Mucosa of descending colon (tissue), 3 donors: ENCODE data around the gene TOP2A. TPM values are rescaled to one million over a fixed set of nuclear protein-coding genes. Genes with fewer than 3 reads are reported as not detected.
"Not testable (repeated sequence)": the region's sequence is repeated elsewhere in the genome, so short reads cannot be mapped to it uniquely, and the experiment has no call there.

Experiments
- ATAC-seq: fragments of 200-7000 bp; cut with Tn5 transposase; one replicate; pipeline ENCODE4 v1.9.1; 2020; ENCODE audit warnings: mild to moderate bottlenecking, moderate library complexity
- DNase-seq, 3 donors: peaks; one replicate each; pipeline ENCODE4 v3.0.0-alpha.2; 2020
- H3K36me3 ChIP-seq: fragments of 200-600 bp; one replicate; pipeline ENCODE4 v1.8.0; 2021; ENCODE audit warnings: low read depth, mild to moderate bottlenecking
- H3K4me1 ChIP-seq: fragments of 200-600 bp; one replicate; pipeline ENCODE4 v1.8.0; 2021; ENCODE audit warnings: low read depth, mild to moderate bottlenecking
- H3K4me3 ChIP-seq: fragments of 200-600 bp; one replicate; pipeline ENCODE4 v1.8.0; 2021; ENCODE audit warnings: mild to moderate bottlenecking
- H3K9me3 ChIP-seq: fragments of 200-600 bp; one replicate; pipeline ENCODE4 v1.8.0; 2021; ENCODE audit warnings: mild to moderate bottlenecking
- intact Hi-C, 2 donors: fragments of 100-400 bp; cut with DNase I in 1 of 2; cut with micrococcal nuclease in 1 of 2; formaldehyde crosslinking; loops; one replicate each; pipeline versions ENCODE4 v1.11.0 to v1.11.1; 2022; cut with DNase I, micrococcal nuclease
- total RNA-seq, 3 donors: library from RNA; stranded (reverse); fragmentation: NEBNext Ultra II Directional in 2 of 3; extraction: Animal tissue kit (Norgen Biotek cat#: 25700) in 2 of 3; gene quantifications; one replicate each; pipeline versions ENCODE4 v1.2.1 to v1.2.4, GENCODE V29; 2021 to 2023
- TF ChIP-seq, protein P1 (sequence below): fragments of 200-600 bp; IDR thresholded peaks from one replicate; pipeline ENCODE4 v1.8.0; 2022; ENCODE audit warnings: antibody characterized with exemption, mild to moderate bottlenecking
- donor health status: DM: no; HTN: no; CAD: no; lungs with moderate emphysema.
- donor health status: DM: no; HTN: no; CAD: no.
- donor health status: DM: no; HTN: yes; CAD: no.

The TOP2A gene
- total RNA-seq, 3 donors from 2014 or later, result 6.9 to 50.1 (median 11.4) TPM

- H3K36me3 ChIP-seq, result no peaks in the 10 kb centered on the region
- peaks cover 4% of the 10 kb centered on the region for H3K4me1 ChIP-seq
- intact Hi-C loops, result loop anchor here (10.0 kb wide), 2 partner anchors 58 to 108 kb away; partner anchors contain the start of gene RARA (in 1 of the 2)
- no peak overlapping the region for H3K4me3 ChIP-seq
- ATAC-seq (no peak), DNase-seq (no peak)
- H3K9me3 ChIP-seq, result no peaks in the 10 kb centered on the region
- TF ChIP-seq, protein P1, sequence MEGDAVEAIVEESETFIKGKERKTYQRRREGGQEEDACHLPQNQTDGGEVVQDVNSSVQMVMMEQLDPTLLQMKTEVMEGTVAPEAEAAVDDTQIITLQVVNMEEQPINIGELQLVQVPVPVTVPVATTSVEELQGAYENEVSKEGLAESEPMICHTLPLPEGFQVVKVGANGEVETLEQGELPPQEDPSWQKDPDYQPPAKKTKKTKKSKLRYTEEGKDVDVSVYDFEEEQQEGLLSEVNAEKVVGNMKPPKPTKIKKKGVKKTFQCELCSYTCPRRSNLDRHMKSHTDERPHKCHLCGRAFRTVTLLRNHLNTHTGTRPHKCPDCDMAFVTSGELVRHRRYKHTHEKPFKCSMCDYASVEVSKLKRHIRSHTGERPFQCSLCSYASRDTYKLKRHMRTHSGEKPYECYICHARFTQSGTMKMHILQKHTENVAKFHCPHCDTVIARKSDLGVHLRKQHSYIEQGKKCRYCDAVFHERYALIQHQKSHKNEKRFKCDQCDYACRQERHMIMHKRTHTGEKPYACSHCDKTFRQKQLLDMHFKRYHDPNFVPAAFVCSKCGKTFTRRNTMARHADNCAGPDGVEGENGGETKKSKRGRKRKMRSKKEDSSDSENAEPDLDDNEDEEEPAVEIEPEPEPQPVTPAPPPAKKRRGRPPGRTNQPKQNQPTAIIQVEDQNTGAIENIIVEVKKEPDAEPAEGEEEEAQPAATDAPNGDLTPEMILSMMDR, result no peak
Measured at GRCh38 chr17:40412880-40413279, 4.8 kb downstream of the TOP2A start.

DNA sequence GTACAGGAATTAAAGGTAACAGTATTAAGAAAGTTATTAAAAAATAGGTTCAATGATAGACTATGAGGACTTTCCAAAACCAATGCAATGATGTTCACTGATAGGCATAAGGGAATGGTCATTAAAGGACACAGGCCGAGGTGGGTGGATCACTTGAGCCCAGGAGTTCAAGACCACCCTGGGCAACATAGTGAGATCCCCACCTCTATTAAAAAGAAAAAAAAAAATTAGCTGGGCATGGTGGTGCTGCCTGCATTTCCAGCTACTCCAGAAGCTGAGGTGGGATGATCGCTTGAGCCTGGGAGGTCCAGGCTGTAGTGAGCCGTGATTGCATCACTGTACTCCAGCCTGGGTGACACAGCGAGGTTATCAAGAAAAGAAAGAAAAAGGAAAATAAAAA lies 5.9 kb downstream of the TOP2A start:
- no peaks in the 10 kb centered on the region for H3K9me3 ChIP-seq
- DNase-seq, result no peak
- intact Hi-C loops, result loop anchor here (10.0 kb wide), 2 partner anchors 57 to 107 kb away; partner anchors contain the start of gene RARA (in 1 of the 2)
- TF ChIP-seq, protein P1, result no peak
- peaks cover under 1% of the 10 kb centered on the region for H3K4me1 ChIP-seq
- no peaks in the 10 kb centered on the region for H3K36me3 ChIP-seq
- ATAC-seq, result no peak
- H3K4me3 ChIP-seq, result no peak overlapping the region

GRCh38 chr17:40410082-40410481 lies 7.6 kb downstream of the TOP2A start:
- TF ChIP-seq, protein P1, result no peak
- Histone ChIP-seq H3K4me1 (no peaks in the 10 kb centered on the region), H3K36me3 (no peaks in the 10 kb centered on the region), H3K9me3 (no peaks in the 10 kb centered on the region), H3K4me3 (no peak overlapping the region)
- no peak for ATAC-seq
- no peak for DNase-seq
- intact Hi-C loops, result loop anchor here (10.0 kb wide), 2 partner anchors 55 to 105 kb away; partner anchors contain the start of gene RARA (in 1 of the 2)

- H3K9me3 ChIP-seq, H3K4me1 ChIP-seq, H3K36me3 ChIP-seq, intact Hi-C loops, ATAC-seq, DNase-seq, H3K4me3 ChIP-seq: not testable (repeated sequence)
Measured at GRCh38 chr17:40409540-40409939, 8.2 kb downstream of the TOP2A start.

DNA sequence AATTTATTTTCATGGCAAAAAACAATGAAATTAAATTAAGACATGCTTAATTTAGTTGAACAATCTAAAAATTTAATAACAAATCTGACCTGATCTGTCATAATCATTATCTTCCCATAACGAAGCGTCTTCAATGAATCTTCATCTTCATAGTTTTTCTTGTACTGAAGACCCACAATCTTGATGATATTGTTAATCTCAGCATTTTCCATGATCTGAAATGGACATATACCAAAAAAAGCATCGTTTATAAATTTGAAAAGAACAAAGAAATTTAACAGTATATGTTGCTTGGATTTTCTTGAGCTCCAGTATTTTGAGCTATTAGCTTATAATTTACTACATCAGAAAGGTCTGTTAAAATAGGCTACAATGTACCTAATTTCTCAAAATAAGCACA lies 10.2 kb downstream of the TOP2A start:
- DNase-seq (no peak), ATAC-seq (no peak)
- no peaks in the 10 kb centered on the region for H3K4me1 ChIP-seq
- H3K4me3 ChIP-seq, result no peak overlapping the region
- intact Hi-C loops, result no loop called here
- no peaks in the 10 kb centered on the region for H3K9me3 ChIP-seq
- TF ChIP-seq, protein P1, result no peak
- H3K36me3 ChIP-seq, result no peaks in the 10 kb centered on the region

DNA sequence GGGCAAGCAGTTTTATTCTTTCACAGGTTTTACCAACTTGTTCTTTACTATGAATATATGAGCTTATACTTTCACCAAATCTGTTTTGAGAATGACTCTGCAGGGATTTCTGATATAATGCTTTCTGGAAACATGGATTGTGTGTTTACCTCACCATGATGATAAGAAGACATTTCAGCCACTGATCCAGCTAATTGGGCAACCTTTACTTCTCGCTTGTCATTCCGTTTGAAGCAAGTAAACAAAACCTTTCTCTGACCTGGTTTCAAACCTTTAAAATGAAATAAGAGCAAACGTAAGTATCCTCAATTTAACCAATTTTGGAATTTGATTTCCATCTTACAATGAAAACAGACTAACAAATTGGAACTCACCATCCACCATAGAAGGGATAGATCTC lies 13.7 kb downstream of the TOP2A start:
- H3K4me3 ChIP-seq, result no peak overlapping the region
- H3K9me3 ChIP-seq, result no peaks in the 10 kb centered on the region
- no peaks in the 10 kb centered on the region for H3K36me3 ChIP-seq
- intact Hi-C loops, result no loop called here
- DNase-seq (no peak), ATAC-seq (no peak)
- TF ChIP-seq, protein P1, result no peak
- H3K4me1 ChIP-seq, result no peaks in the 10 kb centered on the region
